ENCODE results near the gene GPR42. TPM values are rescaled to one million over a fixed set of nuclear protein-coding genes. Genes with fewer than 3 reads are reported as not detected.

Gene GPR42
- total RNA-seq, 4 donors from 2014 or later = 0.51 TPM; not detected in 3

DNA sequence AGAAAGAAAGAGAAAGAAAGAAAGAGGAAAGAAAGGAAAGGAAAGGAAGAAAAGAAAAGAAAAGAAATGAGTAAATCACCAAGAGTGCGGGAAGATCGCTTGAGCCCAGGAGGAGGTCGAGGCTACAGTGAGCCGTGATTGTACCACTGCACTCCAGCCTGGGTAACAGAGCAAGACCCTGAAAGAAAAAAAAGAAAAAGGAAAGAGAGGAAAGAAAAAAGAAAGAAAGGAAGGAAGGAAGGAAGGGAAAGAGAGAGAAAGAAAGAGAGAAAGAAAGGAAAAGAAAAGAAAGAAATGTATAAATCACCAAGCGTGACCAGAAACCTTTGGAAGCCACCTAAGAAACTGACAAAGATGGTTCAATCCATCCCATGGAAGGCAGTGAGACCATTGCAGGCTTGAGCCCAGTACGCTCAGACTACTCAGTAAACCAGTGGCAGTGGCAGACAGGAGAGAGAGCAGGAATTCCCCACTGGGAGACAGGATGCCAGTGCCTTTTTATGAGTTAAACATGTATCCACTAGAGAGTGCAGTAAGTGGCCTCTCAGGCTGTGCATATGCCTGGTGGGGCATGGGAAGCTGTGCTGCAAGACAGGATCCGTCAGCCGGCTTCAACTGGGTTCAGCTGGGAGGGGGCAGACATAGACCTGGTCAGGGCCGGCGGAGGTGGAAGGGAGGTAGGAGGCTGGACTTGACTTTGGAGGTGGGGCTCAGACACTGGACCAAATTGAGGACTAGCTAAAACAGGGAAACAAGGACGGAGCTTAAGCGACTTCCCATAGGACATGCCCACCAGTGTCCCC lies 4.8 kb downstream of the GPR42 start:
- TF ChIP-seq, protein P1, sequence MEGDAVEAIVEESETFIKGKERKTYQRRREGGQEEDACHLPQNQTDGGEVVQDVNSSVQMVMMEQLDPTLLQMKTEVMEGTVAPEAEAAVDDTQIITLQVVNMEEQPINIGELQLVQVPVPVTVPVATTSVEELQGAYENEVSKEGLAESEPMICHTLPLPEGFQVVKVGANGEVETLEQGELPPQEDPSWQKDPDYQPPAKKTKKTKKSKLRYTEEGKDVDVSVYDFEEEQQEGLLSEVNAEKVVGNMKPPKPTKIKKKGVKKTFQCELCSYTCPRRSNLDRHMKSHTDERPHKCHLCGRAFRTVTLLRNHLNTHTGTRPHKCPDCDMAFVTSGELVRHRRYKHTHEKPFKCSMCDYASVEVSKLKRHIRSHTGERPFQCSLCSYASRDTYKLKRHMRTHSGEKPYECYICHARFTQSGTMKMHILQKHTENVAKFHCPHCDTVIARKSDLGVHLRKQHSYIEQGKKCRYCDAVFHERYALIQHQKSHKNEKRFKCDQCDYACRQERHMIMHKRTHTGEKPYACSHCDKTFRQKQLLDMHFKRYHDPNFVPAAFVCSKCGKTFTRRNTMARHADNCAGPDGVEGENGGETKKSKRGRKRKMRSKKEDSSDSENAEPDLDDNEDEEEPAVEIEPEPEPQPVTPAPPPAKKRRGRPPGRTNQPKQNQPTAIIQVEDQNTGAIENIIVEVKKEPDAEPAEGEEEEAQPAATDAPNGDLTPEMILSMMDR (IDR thresholded peaks at IDR 0.05; ENCODE audit: low read depth) = no peak

DNA sequence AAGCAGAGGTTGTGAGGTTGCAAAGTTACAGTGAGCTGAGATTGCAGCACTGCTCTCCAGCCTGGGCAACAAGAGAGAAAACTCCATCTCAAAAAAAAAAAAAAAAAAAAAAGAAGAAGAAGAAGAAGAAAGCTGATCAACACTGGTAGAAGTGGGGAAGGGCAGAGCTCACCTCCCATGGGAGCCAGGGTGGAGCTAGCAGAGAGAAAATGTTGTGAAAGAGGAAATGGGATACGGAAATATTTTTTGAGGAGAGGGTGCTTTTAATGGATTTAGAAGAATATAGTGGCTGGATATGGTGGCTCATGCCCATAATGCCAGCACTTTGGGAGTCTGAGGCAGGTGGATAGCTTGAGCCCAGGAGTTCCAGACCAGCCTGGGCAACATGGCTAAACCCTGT lies 6.8 kb downstream of the GPR42 start:
- TF ChIP-seq, protein P1 (IDR thresholded peaks at IDR 0.05; ENCODE audit: low read depth) = no peak

DNA sequence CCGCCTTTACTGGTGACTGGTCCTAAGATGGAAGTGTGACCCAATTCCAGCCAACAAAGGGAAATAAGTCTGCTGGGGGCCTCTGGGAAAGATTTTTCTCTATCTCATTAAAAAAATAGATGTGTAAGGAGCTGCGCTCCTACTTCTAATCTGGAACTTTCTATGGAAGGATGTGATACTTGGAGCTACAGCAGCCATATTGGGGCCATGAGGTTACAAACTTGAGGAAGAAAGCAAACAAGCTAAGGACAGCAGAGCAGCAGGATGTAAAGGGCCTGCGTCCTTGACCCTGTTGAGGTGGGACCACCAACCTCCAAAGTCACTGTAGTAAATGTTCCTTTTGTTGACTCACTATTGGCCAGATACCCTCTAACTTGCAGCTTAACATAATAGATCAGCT lies 7.5 kb downstream of the GPR42 start:
- TF ChIP-seq, protein P1 (IDR thresholded peaks at IDR 0.05; ENCODE audit: low read depth) = no peak

DNA sequence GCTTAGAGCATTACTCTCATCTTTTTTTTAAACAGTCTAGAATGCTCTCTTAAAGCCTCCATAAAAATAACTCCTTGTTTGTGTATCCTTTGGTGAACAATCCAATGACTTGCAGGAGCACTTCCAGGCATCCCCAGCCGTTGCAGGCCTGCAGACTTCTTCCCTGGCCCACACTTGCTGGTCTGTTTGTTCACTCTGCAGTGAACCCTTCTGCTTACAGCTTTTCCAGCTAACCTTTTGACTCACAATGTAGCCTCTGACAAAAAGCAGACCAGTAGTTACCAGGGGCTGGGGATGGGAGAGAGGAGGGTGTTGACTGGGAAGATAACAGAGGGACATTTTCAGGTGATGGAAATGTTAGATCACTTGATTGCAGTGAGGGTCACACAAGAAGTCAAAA lies 9.1 kb downstream of the GPR42 start:
- TF ChIP-seq, protein P1 (IDR thresholded peaks at IDR 0.05; ENCODE audit: low read depth) = no peak

DNA sequence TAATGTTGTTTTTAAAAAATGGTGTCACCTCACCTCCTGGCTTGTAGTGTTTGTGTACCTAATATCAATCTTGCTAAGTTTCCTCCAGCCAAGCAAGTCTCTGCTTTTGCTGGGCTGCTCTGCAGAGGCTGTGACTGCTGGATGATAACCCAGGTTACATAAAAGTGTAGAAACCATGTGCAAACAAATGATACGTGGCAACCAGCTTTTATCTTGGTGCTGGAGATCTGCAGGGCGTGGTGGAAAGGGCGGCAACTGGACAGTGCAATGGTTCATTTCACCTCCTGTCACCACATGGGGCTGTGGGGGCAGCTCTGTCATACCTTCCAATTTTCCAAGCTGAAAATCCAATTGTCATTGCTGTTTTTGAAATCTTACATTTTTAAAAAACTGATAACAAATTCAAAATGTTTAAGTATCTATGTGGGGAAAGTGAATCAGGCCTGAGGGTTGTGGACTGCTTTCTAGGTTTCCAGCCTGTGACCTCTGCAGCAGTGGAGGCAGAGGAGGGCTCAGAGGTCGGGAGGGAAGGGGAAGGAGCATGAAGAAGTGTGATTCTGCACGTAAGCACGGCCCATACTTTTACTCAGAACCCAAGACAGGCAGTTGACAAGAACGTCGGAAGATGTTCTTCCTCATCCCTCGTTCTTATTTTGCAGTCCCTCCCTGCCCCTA lies 9.7 kb downstream of the GPR42 start:
- TF ChIP-seq, protein P1 (IDR thresholded peaks at IDR 0.05; ENCODE audit: low read depth) = no peak

DNA sequence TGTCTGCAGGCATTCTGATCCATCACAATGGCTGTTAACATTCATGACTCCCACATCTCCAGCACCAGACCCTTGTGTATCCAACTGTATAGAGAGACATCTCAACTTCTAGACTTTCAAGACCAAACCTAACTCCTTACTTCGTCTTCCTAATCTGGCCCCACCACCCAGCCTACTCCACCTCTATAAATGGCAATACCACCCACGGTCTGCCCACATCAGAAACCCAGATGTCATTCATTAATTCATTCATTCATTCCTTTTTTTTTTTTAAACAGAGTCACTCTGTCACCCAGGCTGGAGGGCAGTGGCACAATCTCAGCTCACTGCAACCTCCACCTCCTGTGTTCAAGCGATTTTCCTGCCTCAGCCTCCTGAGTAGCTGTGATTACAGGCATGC lies 10.4 kb downstream of the GPR42 start:
- TF ChIP-seq, protein P1 (IDR thresholded peaks at IDR 0.05; ENCODE audit: low read depth) = no peak

DNA sequence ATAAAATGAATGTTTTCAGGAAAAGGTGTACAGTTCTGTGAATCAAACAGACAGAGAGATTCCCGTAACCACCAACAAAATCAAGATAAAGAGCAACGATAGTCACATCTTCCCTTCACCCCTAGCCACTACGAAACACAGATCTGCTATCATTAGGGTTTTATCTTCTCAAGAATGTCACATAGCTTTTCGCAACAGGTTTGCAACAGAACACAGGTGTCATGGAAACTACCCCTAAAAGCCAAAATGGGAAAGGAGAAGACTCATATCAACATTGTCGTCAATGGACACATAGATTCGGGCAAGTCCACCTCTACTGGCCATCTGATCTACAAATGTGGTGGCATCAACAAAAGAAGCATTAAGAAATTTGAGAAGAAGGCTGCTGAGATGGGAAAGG lies 11.1 kb downstream of the GPR42 start:
- TF ChIP-seq, protein P1 (IDR thresholded peaks at IDR 0.05; ENCODE audit: low read depth) = no peak
